ENCODE data around the gene TCAP. TPM values are rescaled to one million over a fixed set of nuclear protein-coding genes. Genes with fewer than 3 reads are reported as not detected.

TCAP gene
- total RNA-seq, 1 experiment from 2014 or later, result 2.1 TPM

DNA sequence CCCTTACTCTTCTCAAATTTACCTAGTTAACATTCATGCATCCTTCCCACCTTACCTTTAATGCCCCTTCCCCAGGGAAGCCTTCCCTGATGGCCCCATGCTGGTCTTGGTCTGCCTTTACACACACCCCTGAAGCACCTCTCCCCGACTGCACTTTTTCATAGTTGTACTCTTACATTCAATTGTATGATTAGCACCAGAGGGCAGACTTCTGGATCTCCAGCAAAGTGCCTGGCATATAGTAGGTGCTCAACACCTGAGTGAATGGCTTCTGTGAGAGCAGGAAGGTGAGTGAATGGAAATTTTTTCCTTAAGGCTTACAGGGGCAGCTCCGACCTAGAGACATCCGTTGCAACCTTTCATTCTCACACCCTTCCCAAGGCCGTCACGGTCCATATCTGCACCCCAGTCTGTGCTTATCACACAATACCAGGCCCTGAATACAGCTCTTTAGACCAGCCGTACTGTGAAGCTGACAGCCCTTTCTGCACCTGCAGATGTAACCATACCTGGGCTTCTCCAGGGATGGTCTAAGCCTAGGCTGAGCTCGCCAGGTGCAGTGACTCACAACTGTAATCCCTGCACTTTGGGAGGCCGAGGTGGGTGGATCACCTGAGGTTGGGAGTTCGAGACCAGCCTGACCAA, 18.3 kb downstream of the TCAP start:
- no peak overlapping the region for H4K91ac ChIP-seq (ENCODE audit: insufficient read length, low read depth, low read length)
- Mint-ChIP-seq H3K9me3 (no peaks in the 10 kb centered on the region), H3K27me3 (ENCODE audit: low read depth) (no peaks in the 10 kb centered on the region), H3K36me3 (ENCODE audit: insufficient read depth in 1 of 3, low read depth in 3 of 3) (peaks cover 9 to 41% (median 25%) of the 10 kb centered on the region in 3 experiments), H3K27ac (peak overlapping the region in 2 of 3 experiments; percentile 41 to 52; a peak in 2 of 7 replicates), H3K4me3 (no peak overlapping the region), H3K4me1 (peaks cover 22 to 24% of the 10 kb centered on the region in 2 experiments)
- H2BK20ac ChIP-seq (ENCODE audit: low read depth, low read length, poor library complexity, severe bottlenecking), result no peak overlapping the region
- H3K14ac ChIP-seq (ENCODE audit: insufficient read depth, low read length), result no peak overlapping the region
- H3K27ac ChIP-seq (ENCODE audit: insufficient read length, low read depth, low read length), result no peak overlapping the region
- no peak overlapping the region for H3K23ac ChIP-seq (ENCODE audit: insufficient read length, low read depth, low read length)
- H2BK12ac ChIP-seq (ENCODE audit: insufficient read length, low read depth, low read length), result no peak overlapping the region
- no peak overlapping the region for H3K4me2 ChIP-seq (ENCODE audit: insufficient read depth, insufficient read length, low read length)
- peaks cover 5% of the 10 kb centered on the region for H3K4me1 ChIP-seq (ENCODE audit: insufficient read depth, low read length)
- no peak overlapping the region for H2BK15ac ChIP-seq (ENCODE audit: low read depth, low read length)
- H3K79me2 ChIP-seq (ENCODE audit: insufficient read depth, low read length), result no peaks in the 10 kb centered on the region
- no CpG with 5 or more reads among the region's 9 CpGs for WGBS (ENCODE audit: extremely low coverage, insufficient read length, low lambda C conversion rate)
- no peak overlapping the region for H3K56ac ChIP-seq (ENCODE audit: insufficient read length, low read depth, low read length)
- no peak overlapping the region for H3T11ph ChIP-seq (ENCODE audit: low read length)
- no peak overlapping the region for H4K8ac ChIP-seq (replicated peaks; ENCODE audit: insufficient read length, low read depth, low read length)
- no peak overlapping the region for H2BK5ac ChIP-seq (ENCODE audit: insufficient read length, low read length)
- no peaks in the 10 kb centered on the region for H3K9me3 ChIP-seq (ENCODE audit: control insufficient read depth, low read depth, low read length)
- no peaks in the 10 kb centered on the region for H4K20me1 ChIP-seq (ENCODE audit: control insufficient read depth, insufficient read depth, insufficient read length)
- H3K18ac ChIP-seq (ENCODE audit: insufficient read length, low read depth, low read length), result no peak overlapping the region
- H4K5ac ChIP-seq (ENCODE audit: insufficient read length, low read depth, low read length), result no peak overlapping the region
- H2AFZ ChIP-seq (ENCODE audit: low read length), result no peak overlapping the region
- no peak overlapping the region for H3K4ac ChIP-seq (ENCODE audit: low read depth, low read length)
- no peaks in the 10 kb centered on the region for H3K79me1 ChIP-seq (ENCODE audit: insufficient read depth, low read depth, low read length, poor library complexity, severe bottlenecking)
- H3K23me2 ChIP-seq (ENCODE audit: insufficient read length, low read depth, low read length, poor library complexity, severe bottlenecking), result peaks cover 3% of the 10 kb centered on the region
- TF ChIP-seq, protein P1, sequence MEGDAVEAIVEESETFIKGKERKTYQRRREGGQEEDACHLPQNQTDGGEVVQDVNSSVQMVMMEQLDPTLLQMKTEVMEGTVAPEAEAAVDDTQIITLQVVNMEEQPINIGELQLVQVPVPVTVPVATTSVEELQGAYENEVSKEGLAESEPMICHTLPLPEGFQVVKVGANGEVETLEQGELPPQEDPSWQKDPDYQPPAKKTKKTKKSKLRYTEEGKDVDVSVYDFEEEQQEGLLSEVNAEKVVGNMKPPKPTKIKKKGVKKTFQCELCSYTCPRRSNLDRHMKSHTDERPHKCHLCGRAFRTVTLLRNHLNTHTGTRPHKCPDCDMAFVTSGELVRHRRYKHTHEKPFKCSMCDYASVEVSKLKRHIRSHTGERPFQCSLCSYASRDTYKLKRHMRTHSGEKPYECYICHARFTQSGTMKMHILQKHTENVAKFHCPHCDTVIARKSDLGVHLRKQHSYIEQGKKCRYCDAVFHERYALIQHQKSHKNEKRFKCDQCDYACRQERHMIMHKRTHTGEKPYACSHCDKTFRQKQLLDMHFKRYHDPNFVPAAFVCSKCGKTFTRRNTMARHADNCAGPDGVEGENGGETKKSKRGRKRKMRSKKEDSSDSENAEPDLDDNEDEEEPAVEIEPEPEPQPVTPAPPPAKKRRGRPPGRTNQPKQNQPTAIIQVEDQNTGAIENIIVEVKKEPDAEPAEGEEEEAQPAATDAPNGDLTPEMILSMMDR (conservative IDR thresholded peaks at IDR 0.05), result no peak
- DNase-seq, result no peak
- H3K27me3 ChIP-seq (ENCODE audit: insufficient read depth, low read length), result no peaks in the 10 kb centered on the region
- no peak overlapping the region for H2AK5ac ChIP-seq (ENCODE audit: insufficient read length, low read length)
- no peak overlapping the region for H2BK120ac ChIP-seq (ENCODE audit: low read depth, low read length, poor library complexity, severe bottlenecking)
- H3K9ac ChIP-seq (ENCODE audit: extremely low read depth, insufficient read length, low read length), result no peak overlapping the region
